HEK293 (cell line): ENCODE measurements around the gene HOXB9.

Experiments
- GFI1B ChIP-seq: fragments of 450-650 bp; formaldehyde crosslinking; IDR thresholded peaks from 2 replicates; pipeline ENCODE4 v1.5.1; 2016; ENCODE audit warnings: missing biosample characterization, missing genetic modification characterization
- GLI4 ChIP-seq: fragments of 450-650 bp; formaldehyde crosslinking; IDR thresholded peaks from 2 replicates; pipeline ENCODE4 v1.5.1; 2016; ENCODE audit warnings: missing biosample characterization, missing genetic modification characterization
- GLIS2 ChIP-seq: fragments of 450-650 bp; formaldehyde crosslinking; IDR thresholded peaks from 2 replicates; pipeline ENCODE4 v1.5.1; 2016; ENCODE audit warnings: missing biosample characterization, missing genetic modification characterization
- KLF16 ChIP-seq: fragments of 450-650 bp; formaldehyde crosslinking; IDR thresholded peaks from 2 replicates; pipeline ENCODE4 v1.5.1; 2017; ENCODE audit warnings: missing biosample characterization, missing genetic modification characterization
- KLF9 ChIP-seq: fragments of 450-650 bp; formaldehyde crosslinking; IDR thresholded peaks from 2 replicates; pipeline ENCODE4 v1.5.1; 2016; ENCODE audit warnings: missing biosample characterization, missing genetic modification characterization, low read depth
- MEIS1 ChIP-seq: sonication (generic); formaldehyde crosslinking; IDR thresholded peaks from 2 replicates; pipeline ENCODE4 v1.8.1; 2022; ENCODE audit warnings: missing genetic modification reagents, mild to moderate bottlenecking, borderline replicate concordance
- TRIM28 ChIP-seq: IDR thresholded peaks from 2 replicates; pipeline ENCODE4 v1.6.1; 2011; ENCODE audit warnings: low read length, control low read depth, borderline replicate concordance
- YY1 ChIP-seq: fragments of 450-650 bp; formaldehyde crosslinking; IDR thresholded peaks from 2 replicates; pipeline ENCODE4 v1.5.1; 2018; ENCODE audit warnings: missing biosample characterization, missing genetic modification characterization
- ZBTB21 ChIP-seq: fragments of 450-650 bp; formaldehyde crosslinking; IDR thresholded peaks from 2 replicates; pipeline ENCODE4 v1.5.1; 2017; ENCODE audit warnings: missing biosample characterization, missing genetic modification characterization
- ZNF10 ChIP-seq: fragments of 450-650 bp; formaldehyde crosslinking; IDR thresholded peaks from 2 replicates; pipeline ENCODE4 v1.5.1; 2017; ENCODE audit warnings: missing biosample characterization, missing genetic modification characterization
- ZNF2 ChIP-seq: fragments of 450-650 bp; formaldehyde crosslinking; IDR thresholded peaks from 2 replicates; pipeline ENCODE4 v1.5.1; 2016; ENCODE audit warnings: missing biosample characterization, missing genetic modification characterization
- ZNF239 ChIP-seq: fragments of 450-650 bp; formaldehyde crosslinking; IDR thresholded peaks from 2 replicates; pipeline ENCODE4 v1.5.1; 2016; ENCODE audit warnings: missing biosample characterization, missing genetic modification characterization
- ZNF302 ChIP-seq: fragments of 450-650 bp; formaldehyde crosslinking; IDR thresholded peaks from 2 replicates; pipeline ENCODE4 v1.5.1; 2016; ENCODE audit warnings: missing biosample characterization, missing genetic modification characterization, low read depth
- ZNF394 ChIP-seq: fragments of 450-650 bp; formaldehyde crosslinking; IDR thresholded peaks from 2 replicates; pipeline ENCODE4 v1.5.1; 2016; ENCODE audit warnings: missing biosample characterization, missing genetic modification characterization, mild to moderate bottlenecking, moderate library complexity, borderline replicate concordance
- ZNF544 ChIP-seq: fragments of 450-650 bp; formaldehyde crosslinking; IDR thresholded peaks from 2 replicates; pipeline ENCODE4 v1.5.0; 2017; ENCODE audit warnings: missing biosample characterization, missing genetic modification characterization
- ZNF558 ChIP-seq: fragments of 450-650 bp; formaldehyde crosslinking; IDR thresholded peaks from 2 replicates; pipeline ENCODE4 v1.5.1; 2016; ENCODE audit warnings: missing biosample characterization, missing genetic modification characterization
- ZNF658 ChIP-seq: fragments of 450-650 bp; formaldehyde crosslinking; IDR thresholded peaks from 2 replicates; pipeline ENCODE4; 2016; ENCODE audit warnings: missing biosample characterization, missing genetic modification characterization
- ZNF660 ChIP-seq: fragments of 450-650 bp; IDR thresholded peaks from 2 replicates; pipeline ENCODE4 v1.5.1; 2018; ENCODE audit warnings: missing biosample characterization, mild to moderate bottlenecking, missing genetic modification characterization
- ZNF76 ChIP-seq: fragments of 450-650 bp; formaldehyde crosslinking; IDR thresholded peaks from 2 replicates; pipeline ENCODE4; 2016; ENCODE audit warnings: low read depth, missing biosample characterization, missing genetic modification characterization, borderline replicate concordance
- ZNF768 ChIP-seq: fragments of 450-650 bp; formaldehyde crosslinking; IDR thresholded peaks from 2 replicates; pipeline ENCODE4 v1.5.1; 2018; ENCODE audit warnings: missing biosample characterization, mild to moderate bottlenecking, missing genetic modification characterization
- ZXDB ChIP-seq: fragments of 450-650 bp; formaldehyde crosslinking; IDR thresholded peaks from 2 replicates; pipeline ENCODE4 v1.5.1; 2016; ENCODE audit warnings: missing biosample characterization, missing genetic modification characterization
- TF ChIP-seq, protein P1 (sequence below): sonication (generic); formaldehyde crosslinking; IDR thresholded peaks from 2 replicates; pipeline ENCODE4 v1.8.1; 2022; ENCODE audit warnings: mild to moderate bottlenecking, moderate library complexity, missing genetic modification reagents
- TF ChIP-seq, protein P2 (sequence below): fragments of 450-650 bp; formaldehyde crosslinking; IDR thresholded peaks from 2 replicates; pipeline ENCODE4 v1.5.1; 2016; ENCODE audit warnings: missing biosample characterization, missing genetic modification characterization
- TF ChIP-seq, protein P3 (sequence below): fragments of 450-650 bp; formaldehyde crosslinking; IDR thresholded peaks from 2 replicates; pipeline ENCODE4 v1.5.1; 2016; ENCODE audit warnings: missing biosample characterization, missing genetic modification characterization
- TF ChIP-seq, protein P4 (sequence below): fragments of 450-650 bp; formaldehyde crosslinking; IDR thresholded peaks from 2 replicates; pipeline ENCODE4 v1.5.1; 2016; ENCODE audit warnings: missing biosample characterization, missing genetic modification characterization
- TF ChIP-seq, protein P5 (sequence below): fragments of 450-650 bp; formaldehyde crosslinking; IDR thresholded peaks from 2 replicates; pipeline ENCODE4 v1.5.1; 2017; ENCODE audit warnings: missing biosample characterization, missing genetic modification characterization
- TF ChIP-seq, protein P6 (sequence below): fragments of 450-650 bp; formaldehyde crosslinking; IDR thresholded peaks from 2 replicates; pipeline ENCODE4 v1.5.1; 2016; ENCODE audit warnings: missing biosample characterization, missing genetic modification characterization
- TF ChIP-seq, protein P7 (sequence below): fragments of 450-650 bp; formaldehyde crosslinking; IDR thresholded peaks from 2 replicates; pipeline ENCODE4 v1.5.0; 2017; ENCODE audit warnings: missing biosample characterization, missing genetic modification characterization, borderline replicate concordance

Gene HOXB9

DNA sequence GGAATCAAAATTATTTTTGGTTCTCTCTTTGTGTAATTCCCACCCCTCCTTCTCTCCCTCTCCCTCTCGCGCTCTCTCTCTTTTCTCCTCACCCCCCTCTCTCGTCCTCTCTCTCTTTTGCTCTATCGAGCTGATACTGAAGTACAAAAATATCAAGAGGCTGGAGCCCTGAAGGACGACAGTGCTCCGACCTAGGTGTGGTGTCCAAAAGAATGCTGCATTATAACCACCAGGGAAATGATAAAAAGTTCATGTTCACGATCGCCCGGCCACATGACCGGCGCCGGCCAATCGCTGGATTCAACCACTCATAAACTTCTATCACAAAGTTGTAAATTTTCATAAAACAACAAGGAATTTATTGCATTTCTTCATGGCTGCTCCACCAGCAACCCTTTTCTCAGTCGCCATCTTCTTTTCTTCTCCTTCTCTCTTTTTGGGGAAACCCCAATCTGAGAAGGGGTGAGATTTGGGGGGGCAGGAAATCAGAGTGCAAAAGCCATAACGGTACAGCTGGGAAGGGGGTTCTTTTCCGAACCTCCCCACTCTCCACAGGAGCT lies 21.3 kb downstream of the HOXB9 start, which contains the start of gene HOXB6 (continued):
- TF ChIP-seq ZNF2 (tag by site-specific recombination) (no peak), ZNF660 (tag by site-specific recombination) (no peak), KLF9 (no peak), GFI1B (tag by site-specific recombination) (no peak), ZBTB21 (tag by site-specific recombination) (no peak), ZNF76 (tag by site-specific recombination) (no peak), GLIS2 (tag by site-specific recombination) (no peak), MEIS1 (no peak), GLI4 (tag by site-specific recombination) (no peak), ZNF10 (tag by site-specific recombination) (no peak), ZNF658 (tag by site-specific recombination) (no peak), ZNF394 (no peak), ZNF768 (tag by site-specific recombination) (no peak), ZNF544 (tag by site-specific recombination) (no peak), YY1 (tag by site-specific recombination) (peak; percentile 25; the same call in 1 of the 2 replicates), ZNF302 (tag by site-specific recombination) (no peak), ZXDB (peak; percentile 69), TRIM28 (no peak), ZNF239 (tag by site-specific recombination) (no peak), KLF16 (tag by site-specific recombination) (peak; percentile 56; the same call in 1 of the 2 replicates), ZNF558 (no peak)
- TF ChIP-seq, protein P1, sequence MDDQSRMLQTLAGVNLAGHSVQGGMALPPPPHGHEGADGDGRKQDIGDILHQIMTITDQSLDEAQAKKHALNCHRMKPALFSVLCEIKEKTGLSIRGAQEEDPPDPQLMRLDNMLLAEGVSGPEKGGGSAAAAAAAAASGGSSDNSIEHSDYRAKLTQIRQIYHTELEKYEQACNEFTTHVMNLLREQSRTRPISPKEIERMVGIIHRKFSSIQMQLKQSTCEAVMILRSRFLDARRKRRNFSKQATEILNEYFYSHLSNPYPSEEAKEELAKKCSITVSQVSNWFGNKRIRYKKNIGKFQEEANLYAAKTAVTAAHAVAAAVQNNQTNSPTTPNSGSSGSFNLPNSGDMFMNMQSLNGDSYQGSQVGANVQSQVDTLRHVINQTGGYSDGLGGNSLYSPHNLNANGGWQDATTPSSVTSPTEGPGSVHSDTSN (CRISPR knock-in tag), result no peak
- TF ChIP-seq, protein P2, sequence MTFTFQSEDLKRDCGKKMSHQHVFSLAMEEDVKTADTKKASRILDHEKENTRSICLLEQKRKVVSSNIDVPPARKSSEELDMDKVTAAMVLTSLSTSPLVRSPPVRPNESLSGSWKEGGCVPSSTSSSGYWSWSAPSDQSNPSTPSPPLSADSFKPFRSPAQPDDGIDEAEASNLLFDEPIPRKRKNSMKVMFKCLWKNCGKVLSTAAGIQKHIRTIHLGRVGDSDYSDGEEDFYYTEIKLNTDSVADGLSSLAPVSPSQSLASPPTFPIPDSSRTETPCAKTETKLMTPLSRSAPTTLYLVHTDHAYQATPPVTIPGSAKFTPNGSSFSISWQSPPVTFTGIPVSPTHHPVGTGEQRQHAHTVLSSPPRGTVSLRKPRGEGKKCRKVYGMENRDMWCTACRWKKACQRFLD (tag by site-specific recombination), result no peak
- TF ChIP-seq, protein P3, sequence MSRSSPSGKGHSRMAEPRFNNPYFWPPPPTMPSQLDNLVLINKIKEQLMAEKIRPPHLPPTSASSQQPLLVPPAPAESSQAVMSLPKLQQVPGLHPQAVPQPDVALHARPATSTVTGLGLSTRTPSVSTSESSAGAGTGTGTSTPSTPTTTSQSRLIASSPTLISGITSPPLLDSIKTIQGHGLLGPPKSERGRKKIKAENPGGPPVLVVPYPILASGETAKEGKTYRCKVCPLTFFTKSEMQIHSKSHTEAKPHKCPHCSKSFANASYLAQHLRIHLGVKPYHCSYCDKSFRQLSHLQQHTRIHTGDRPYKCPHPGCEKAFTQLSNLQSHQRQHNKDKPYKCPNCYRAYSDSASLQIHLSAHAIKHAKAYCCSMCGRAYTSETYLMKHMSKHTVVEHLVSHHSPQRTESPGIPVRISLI (tag by site-specific recombination), result no peak
- TF ChIP-seq, protein P4, sequence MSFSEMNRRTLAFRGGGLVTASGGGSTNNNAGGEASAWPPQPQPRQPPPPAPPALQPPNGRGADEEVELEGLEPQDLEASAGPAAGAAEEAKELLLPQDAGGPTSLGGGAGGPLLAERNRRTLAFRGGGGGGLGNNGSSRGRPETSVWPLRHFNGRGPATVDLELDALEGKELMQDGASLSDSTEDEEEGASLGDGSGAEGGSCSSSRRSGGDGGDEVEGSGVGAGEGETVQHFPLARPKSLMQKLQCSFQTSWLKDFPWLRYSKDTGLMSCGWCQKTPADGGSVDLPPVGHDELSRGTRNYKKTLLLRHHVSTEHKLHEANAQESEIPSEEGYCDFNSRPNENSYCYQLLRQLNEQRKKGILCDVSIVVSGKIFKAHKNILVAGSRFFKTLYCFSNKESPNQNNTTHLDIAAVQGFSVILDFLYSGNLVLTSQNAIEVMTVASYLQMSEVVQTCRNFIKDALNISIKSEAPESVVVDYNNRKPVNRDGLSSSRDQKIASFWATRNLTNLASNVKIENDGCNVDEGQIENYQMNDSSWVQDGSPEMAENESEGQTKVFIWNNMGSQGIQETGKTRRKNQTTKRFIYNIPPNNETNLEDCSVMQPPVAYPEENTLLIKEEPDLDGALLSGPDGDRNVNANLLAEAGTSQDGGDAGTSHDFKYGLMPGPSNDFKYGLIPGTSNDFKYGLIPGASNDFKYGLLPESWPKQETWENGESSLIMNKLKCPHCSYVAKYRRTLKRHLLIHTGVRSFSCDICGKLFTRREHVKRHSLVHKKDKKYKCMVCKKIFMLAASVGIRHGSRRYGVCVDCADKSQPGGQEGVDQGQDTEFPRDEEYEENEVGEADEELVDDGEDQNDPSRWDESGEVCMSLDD (tag by site-specific recombination), result peak; percentile 83
- TF ChIP-seq, protein P5, sequence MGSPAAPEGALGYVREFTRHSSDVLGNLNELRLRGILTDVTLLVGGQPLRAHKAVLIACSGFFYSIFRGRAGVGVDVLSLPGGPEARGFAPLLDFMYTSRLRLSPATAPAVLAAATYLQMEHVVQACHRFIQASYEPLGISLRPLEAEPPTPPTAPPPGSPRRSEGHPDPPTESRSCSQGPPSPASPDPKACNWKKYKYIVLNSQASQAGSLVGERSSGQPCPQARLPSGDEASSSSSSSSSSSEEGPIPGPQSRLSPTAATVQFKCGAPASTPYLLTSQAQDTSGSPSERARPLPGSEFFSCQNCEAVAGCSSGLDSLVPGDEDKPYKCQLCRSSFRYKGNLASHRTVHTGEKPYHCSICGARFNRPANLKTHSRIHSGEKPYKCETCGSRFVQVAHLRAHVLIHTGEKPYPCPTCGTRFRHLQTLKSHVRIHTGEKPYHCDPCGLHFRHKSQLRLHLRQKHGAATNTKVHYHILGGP (tag by site-specific recombination), result no peak
- TF ChIP-seq, protein P6, sequence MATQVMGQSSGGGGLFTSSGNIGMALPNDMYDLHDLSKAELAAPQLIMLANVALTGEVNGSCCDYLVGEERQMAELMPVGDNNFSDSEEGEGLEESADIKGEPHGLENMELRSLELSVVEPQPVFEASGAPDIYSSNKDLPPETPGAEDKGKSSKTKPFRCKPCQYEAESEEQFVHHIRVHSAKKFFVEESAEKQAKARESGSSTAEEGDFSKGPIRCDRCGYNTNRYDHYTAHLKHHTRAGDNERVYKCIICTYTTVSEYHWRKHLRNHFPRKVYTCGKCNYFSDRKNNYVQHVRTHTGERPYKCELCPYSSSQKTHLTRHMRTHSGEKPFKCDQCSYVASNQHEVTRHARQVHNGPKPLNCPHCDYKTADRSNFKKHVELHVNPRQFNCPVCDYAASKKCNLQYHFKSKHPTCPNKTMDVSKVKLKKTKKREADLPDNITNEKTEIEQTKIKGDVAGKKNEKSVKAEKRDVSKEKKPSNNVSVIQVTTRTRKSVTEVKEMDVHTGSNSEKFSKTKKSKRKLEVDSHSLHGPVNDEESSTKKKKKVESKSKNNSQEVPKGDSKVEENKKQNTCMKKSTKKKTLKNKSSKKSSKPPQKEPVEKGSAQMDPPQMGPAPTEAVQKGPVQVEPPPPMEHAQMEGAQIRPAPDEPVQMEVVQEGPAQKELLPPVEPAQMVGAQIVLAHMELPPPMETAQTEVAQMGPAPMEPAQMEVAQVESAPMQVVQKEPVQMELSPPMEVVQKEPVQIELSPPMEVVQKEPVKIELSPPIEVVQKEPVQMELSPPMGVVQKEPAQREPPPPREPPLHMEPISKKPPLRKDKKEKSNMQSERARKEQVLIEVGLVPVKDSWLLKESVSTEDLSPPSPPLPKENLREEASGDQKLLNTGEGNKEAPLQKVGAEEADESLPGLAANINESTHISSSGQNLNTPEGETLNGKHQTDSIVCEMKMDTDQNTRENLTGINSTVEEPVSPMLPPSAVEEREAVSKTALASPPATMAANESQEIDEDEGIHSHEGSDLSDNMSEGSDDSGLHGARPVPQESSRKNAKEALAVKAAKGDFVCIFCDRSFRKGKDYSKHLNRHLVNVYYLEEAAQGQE (tag by site-specific recombination), result no peak
- TF ChIP-seq, protein P7, sequence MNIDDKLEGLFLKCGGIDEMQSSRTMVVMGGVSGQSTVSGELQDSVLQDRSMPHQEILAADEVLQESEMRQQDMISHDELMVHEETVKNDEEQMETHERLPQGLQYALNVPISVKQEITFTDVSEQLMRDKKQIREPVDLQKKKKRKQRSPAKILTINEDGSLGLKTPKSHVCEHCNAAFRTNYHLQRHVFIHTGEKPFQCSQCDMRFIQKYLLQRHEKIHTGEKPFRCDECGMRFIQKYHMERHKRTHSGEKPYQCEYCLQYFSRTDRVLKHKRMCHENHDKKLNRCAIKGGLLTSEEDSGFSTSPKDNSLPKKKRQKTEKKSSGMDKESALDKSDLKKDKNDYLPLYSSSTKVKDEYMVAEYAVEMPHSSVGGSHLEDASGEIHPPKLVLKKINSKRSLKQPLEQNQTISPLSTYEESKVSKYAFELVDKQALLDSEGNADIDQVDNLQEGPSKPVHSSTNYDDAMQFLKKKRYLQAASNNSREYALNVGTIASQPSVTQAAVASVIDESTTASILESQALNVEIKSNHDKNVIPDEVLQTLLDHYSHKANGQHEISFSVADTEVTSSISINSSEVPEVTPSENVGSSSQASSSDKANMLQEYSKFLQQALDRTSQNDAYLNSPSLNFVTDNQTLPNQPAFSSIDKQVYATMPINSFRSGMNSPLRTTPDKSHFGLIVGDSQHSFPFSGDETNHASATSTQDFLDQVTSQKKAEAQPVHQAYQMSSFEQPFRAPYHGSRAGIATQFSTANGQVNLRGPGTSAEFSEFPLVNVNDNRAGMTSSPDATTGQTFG, result no peak
